ENCODE data around the gene GPHN.

GPHN gene

DNA sequence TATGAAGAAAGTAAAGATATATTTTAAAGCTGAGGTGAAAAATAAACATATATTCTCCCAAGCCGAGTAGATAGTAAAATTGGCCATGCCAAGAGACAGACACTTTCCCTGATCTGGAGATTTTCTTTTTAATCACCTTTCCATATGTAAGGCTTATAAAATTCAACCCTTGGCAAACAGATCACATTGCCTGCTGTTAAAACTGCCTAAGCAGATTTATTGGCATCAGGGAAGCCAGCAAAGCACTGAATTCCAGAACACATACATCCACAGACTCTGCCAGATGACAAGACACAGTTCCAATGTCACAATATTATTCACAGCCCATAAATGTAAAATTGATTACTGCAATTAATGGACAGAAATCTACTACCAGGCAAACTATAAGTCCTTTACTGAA, 603.1 kb downstream of the GPHN start:
- H3K4me3 Mint-ChIP-seq, result no peak overlapping the region
- DNase-seq (no peak), ATAC-seq (no peak)
- H3K9me3 Mint-ChIP-seq, result peaks cover 5 to 7% of the 10 kb centered on the region in 2 donors
- H3K27me3 Mint-ChIP-seq, result no peaks in the 10 kb centered on the region
- H3K4me1 Mint-ChIP-seq, result no peaks in the 10 kb centered on the region
- H3K27ac Mint-ChIP-seq, result peak overlapping the region in 1 of 2 donors; percentile 76

DNA sequence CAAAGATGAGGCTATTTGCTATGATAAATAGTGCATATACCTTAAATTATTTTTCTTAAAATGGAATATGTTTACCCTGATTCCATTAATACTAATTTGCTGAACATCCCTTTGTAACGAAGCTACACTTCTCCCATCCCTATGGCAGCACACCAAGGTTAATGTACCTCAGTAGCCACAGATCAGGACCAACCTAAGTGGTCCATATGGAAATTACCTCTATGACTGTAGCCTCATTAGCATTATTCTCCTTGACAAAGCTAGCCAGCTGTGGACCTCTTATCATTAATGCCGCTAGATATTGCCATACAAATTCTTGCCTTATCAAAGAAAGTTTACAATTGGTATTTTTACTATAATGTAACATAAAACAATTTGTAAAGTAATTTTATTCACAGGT, 604.4 kb downstream of the GPHN start:
- Mint-ChIP-seq H3K4me3 (no peak overlapping the region), H3K27me3 (no peaks in the 10 kb centered on the region), H3K4me1 (no peaks in the 10 kb centered on the region), H3K9me3 (no peaks in the 10 kb centered on the region), H3K27ac (no peak overlapping the region)
- DNase-seq (no peak), ATAC-seq (no peak)

GRCh38 chr14:67127174-67127573, 619.2 kb downstream of the GPHN start:
- Mint-ChIP-seq H3K27me3 (no peaks in the 10 kb centered on the region), H3K27ac (no peak overlapping the region), H3K4me1 (no peaks in the 10 kb centered on the region), H3K9me3 (no peaks in the 10 kb centered on the region), H3K4me3 (no peak overlapping the region)
- ATAC-seq (no peak), DNase-seq (no peak)

GRCh38 chr14:67129768-67130167, 621.8 kb downstream of the GPHN start:
- no peak overlapping the region for H3K27ac Mint-ChIP-seq
- H3K9me3 Mint-ChIP-seq, result no peaks in the 10 kb centered on the region
- DNase-seq (no peak), ATAC-seq (no peak)
- H3K27me3 Mint-ChIP-seq, result no peaks in the 10 kb centered on the region
- no peak overlapping the region for H3K4me3 Mint-ChIP-seq
- H3K4me1 Mint-ChIP-seq, result peaks cover 14% of the 10 kb centered on the region

DNA sequence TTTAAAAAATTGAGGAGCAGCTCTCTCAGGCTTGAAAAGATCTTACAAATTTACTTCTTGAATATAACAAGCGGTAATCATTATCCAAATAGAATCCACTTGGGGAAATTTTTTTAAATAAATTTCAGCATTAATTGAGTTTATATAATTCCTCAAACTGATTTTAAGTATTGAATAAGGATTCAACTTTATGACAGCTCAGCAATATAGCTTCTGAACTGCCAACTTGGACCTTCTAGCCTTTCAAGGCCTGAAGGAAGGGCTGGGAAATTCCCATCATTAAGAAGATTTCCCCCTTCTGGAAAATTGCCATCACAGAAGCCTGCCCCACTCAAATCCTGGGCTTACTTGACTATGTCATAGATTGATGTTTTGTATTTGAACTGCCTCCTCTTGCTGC, 623.7 kb downstream of the GPHN start:
- no peaks in the 10 kb centered on the region for H3K9me3 Mint-ChIP-seq
- no peak for DNase-seq
- H3K27ac Mint-ChIP-seq, result no peak overlapping the region
- no peaks in the 10 kb centered on the region for H3K27me3 Mint-ChIP-seq
- peaks cover 19% of the 10 kb centered on the region for H3K4me1 Mint-ChIP-seq
- H3K4me3 Mint-ChIP-seq, result no peak overlapping the region
- ATAC-seq, result no peak

DNA sequence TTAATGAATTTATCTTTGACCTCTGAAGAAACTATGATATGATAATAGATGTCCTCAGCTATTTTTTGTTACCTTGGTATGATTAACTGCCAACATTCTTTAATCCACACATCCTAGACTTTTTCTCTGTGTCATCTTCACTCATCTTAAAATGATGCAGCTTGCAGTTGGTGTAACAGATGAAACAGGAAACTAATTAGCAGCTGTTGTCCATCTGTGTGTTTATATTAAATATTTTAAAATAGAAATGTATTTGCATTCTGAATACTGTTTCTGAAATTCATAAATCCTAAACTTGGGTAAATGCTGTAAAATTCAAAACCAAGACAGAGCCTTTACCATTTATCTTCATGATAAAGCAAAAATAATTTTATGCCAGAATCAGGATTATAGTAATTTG, 625.2 kb downstream of the GPHN start:
- H3K4me3 Mint-ChIP-seq, result no peak overlapping the region
- no peak for DNase-seq
- no peak for ATAC-seq
- peaks cover 19% of the 10 kb centered on the region for H3K4me1 Mint-ChIP-seq
- no peaks in the 10 kb centered on the region for H3K9me3 Mint-ChIP-seq
- H3K27ac Mint-ChIP-seq, result no peak overlapping the region
- H3K27me3 Mint-ChIP-seq, result no peaks in the 10 kb centered on the region

DNA sequence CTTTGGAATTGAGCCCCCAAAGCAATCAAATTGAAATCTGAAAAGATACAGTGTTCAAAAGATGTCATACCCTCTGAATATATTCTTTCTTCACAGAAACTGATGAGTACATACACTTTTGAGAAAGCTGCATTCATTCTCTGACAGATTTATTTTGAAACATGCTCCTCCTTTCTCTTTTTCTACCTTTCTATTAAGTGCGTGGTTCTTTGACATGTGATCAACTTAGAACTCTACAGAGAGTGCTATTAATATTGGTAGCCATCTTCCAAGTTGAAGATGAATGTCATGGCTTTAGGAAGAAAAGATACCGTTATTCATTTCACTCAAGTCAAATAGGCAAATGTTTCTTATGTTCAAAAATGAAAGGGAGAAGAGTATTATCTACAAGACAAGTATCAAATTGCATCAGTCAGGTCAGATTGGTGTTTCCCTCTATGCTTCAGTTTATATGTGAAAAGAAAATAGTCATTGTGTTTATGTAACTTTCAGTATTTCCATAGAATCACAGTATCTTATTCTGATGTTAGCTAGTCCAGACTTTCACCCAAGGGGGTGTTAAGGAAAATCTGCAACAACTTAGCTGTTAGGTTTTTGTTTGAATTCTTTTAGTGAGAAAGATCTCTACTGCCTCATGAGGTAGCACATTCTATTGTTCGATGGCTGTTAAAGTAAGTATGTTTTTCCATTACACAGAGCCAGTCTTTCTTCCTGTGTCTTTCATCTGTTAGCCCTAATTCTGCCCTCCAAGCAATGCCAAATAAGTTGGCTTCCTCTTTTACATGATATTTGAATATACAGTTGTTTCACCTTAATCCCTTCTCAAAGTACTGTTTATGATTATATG, 625.9 kb downstream of the GPHN start:
- ATAC-seq (peak; percentile 66), DNase-seq (no peak)
- H3K9me3 Mint-ChIP-seq, result no peaks in the 10 kb centered on the region
- H3K27ac Mint-ChIP-seq, result peak overlapping the region in 1 of 2 donors; percentile 94
- H3K4me3 Mint-ChIP-seq, result peak overlapping the region in 1 of 2 donors; percentile 30
- peaks cover 19% of the 10 kb centered on the region for H3K4me1 Mint-ChIP-seq
- H3K27me3 Mint-ChIP-seq, result no peaks in the 10 kb centered on the region

DNA sequence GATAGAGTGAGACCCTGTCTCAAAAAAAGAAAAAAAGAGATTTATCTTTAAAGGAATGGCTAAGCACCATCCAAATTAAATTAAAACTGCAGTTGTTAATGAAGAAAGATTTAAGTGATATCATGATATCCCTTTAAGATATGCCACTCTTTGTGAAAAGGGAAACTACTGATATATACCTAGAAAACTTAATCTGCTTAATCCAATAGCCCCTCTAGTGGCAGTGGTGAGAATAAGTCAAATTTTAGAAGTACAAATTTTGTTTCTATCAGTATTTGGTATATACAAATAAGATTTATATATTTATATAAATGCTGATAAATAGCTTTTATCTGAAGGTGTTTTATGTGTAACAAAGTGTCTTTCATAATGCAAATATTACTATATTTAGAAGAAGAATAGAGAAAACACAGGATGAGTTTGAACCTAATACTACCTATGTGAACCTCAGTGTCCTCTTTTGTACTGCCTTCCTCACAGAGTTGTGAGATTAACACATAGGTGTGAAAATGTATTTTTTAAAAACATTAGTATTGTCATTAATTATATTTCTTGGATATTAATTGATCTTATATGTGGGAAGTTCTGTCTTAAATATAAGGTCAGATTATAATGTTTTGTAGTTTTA, 629.9 kb downstream of the GPHN start:
- no peak for DNase-seq
- no peak overlapping the region for H3K4me3 Mint-ChIP-seq
- no peaks in the 10 kb centered on the region for H3K27me3 Mint-ChIP-seq
- H3K27ac Mint-ChIP-seq, result no peak overlapping the region
- H3K9me3 Mint-ChIP-seq, result no peaks in the 10 kb centered on the region
- ATAC-seq, result no peak
- H3K4me1 Mint-ChIP-seq, result peaks cover 19% of the 10 kb centered on the region

DNA sequence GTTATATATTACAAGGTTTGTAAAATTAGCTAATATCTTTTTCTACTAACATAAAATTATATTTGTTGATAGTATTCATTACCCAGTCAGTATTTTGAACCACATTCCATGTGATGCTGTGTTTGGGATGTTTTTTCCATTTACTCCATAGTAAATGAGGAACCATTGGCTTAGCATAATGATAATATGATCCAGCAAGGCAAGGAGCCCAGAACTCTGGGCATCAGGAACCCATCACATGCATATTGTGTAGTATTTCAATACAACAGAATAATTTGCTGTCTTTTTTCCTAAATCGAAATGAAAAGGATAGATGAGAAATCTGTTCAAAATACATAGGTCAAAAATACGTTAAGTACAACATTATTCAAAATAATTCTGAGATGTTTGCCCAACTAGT, 632.6 kb downstream of the GPHN start:
- ATAC-seq, result no peak
- Mint-ChIP-seq H3K4me3 (no peak overlapping the region), H3K4me1 (no peaks in the 10 kb centered on the region), H3K27ac (no peak overlapping the region), H3K27me3 (no peaks in the 10 kb centered on the region), H3K9me3 (no peaks in the 10 kb centered on the region)
- no peak for DNase-seq

DNA sequence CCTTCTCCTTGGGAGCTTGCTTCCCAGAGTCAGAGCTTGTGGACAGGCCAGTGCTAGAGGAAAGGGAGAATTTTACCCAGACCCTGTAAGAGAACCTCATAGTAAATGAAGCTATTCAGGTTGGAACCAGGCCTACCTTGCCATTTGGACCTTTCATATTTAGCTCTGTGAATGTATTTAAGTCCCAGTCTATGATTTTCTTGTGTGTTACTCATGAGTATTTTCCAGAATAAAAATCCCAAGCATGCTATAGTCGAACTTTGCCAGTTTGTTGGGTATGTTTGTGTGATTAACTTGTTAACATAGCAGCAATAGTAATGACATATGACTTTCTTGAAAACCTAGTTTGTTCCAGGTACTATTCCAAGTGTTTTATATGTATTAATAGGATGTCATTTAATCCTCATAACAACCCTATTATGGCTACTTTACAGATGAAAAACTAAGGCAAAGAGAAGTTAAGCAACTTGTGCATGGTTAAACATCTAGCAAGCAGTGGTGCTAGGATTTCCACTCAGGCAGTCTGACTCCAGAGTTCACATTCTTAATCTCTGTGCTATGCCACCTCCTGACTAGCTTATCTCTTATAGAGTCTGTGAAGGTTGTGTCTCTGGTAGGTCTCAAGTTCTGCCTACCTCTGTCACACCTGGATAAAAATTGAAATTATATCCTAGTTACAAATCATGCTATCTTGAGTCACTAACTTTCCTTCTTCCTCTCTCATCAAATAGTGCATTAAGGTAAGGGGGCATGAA, 633.4 kb downstream of the GPHN start:
- Mint-ChIP-seq H3K27ac (no peak overlapping the region), H3K4me3 (no peak overlapping the region), H3K4me1 (no peaks in the 10 kb centered on the region), H3K27me3 (no peaks in the 10 kb centered on the region), H3K9me3 (no peaks in the 10 kb centered on the region)
- DNase-seq (no peak), ATAC-seq (no peak)

DNA sequence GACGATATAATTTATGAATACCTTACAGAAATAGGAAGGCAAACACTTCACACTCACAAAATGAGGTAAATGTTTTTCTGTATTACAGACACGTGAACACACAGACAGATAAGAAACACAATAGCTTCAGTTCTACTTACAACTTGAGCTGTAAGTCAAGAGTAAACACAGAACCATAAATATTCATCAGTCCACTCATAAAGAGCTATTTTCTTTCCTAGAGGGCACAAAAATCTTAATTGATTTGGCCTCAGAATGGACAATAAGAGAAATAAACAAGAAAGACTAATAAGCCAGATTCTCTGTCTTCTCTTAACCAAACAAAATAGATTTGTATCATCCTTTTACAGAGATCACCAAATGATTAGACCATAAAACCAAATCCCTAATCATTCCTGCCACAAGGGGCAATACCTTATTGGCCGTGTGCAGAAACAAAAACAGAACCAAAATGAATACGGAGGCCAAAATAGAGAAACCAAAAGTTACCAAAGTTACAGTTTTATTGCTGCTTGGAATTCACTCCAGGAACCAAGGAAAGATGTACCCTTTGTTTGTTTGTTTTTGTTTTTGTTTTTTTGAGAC, 643.2 kb downstream of the GPHN start:
- no peak overlapping the region for H3K4me3 Mint-ChIP-seq
- H3K27ac Mint-ChIP-seq, result no peak overlapping the region
- ATAC-seq (no peak), DNase-seq (no peak)
- H3K9me3 Mint-ChIP-seq, result no peaks in the 10 kb centered on the region
- H3K27me3 Mint-ChIP-seq, result no peaks in the 10 kb centered on the region
- H3K4me1 Mint-ChIP-seq, result no peaks in the 10 kb centered on the region

DNA sequence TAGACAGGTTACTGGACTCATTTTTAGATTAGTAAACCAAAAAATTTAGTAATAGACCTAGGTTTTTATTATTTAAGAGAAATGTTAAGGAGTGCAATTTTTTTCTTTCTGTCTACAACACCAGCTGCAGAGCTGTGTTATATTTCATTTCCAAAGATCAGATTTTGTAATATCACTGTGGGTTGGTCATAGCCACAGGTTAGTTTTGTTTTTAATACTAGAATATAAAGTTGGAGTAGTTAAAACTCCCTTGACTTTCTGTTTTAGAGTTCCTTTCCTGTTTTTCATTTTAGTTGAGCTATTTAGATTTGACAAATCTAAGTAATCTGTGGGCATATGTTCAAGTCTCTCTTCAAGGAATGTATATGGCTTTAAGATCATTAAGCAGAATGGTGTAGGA, 650.6 kb downstream of the GPHN start:
- H3K4me1 Mint-ChIP-seq, result peaks cover 17% of the 10 kb centered on the region
- no peak for DNase-seq
- no peak overlapping the region for H3K27ac Mint-ChIP-seq
- no peaks in the 10 kb centered on the region for H3K27me3 Mint-ChIP-seq
- no peaks in the 10 kb centered on the region for H3K9me3 Mint-ChIP-seq
- peak; percentile 90 for ATAC-seq
- H3K4me3 Mint-ChIP-seq, result no peak overlapping the region

DNA sequence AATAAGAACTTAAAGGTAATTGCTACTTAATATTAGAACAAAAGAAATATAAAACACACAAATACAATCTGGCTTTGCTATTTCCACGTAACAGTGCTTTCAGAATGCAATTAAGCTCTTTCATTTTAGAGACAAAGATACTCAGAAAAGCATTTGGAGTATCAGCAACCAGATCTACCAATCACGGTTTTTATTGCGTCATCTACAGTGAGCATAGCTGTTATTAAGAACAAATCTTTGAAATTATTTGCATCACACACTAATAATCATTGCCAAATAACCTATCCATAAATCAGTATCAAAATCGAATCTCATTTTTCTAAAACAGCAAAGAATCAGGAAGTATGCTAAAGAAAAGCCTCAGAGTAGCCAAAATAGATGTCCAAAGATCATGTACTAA, 654.4 kb downstream of the GPHN start:
- peaks cover 16% of the 10 kb centered on the region for H3K4me1 Mint-ChIP-seq
- H3K4me3 Mint-ChIP-seq, result no peak overlapping the region
- H3K9me3 Mint-ChIP-seq, result no peaks in the 10 kb centered on the region
- DNase-seq, result no peak
- no peak for ATAC-seq
- H3K27me3 Mint-ChIP-seq, result no peaks in the 10 kb centered on the region
- H3K27ac Mint-ChIP-seq, result no peak overlapping the region

DNA sequence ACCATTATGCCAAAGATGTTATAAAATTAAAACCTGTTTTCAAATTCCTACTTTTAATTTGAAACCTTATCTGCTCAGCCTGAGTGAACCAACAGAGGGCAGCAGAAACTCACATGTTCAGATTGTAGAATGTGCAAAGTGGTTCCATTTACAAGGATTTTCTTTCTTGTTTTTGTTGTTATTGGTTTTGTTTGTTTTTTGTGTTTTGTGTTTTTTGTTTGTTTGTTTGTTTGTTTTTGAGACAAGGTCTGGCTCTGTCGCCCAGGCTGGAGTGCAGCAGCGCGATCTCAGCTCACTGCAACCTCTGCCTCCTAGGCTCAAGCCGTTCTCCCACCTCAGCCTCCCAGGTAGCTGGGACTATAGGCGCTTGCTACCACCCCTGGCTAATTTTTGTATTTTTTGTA, 658.5 kb downstream of the GPHN start:
- DNase-seq (peak; percentile 10 to 26), ATAC-seq (no peak)
- Mint-ChIP-seq H3K9me3 (peaks cover 0 to 2% of the 10 kb centered on the region in 2 donors), H3K4me3 (no peak overlapping the region), H3K4me1 (no peaks in the 10 kb centered on the region), H3K27me3 (no peaks in the 10 kb centered on the region), H3K27ac (no peak overlapping the region)

- Mint-ChIP-seq H3K27me3 (no peaks in the 10 kb centered on the region), H3K9me3 (peaks cover 9% of the 10 kb centered on the region in 2 donors), H3K4me3 (no peak overlapping the region), H3K27ac (no peak overlapping the region), H3K4me1 (no peaks in the 10 kb centered on the region)
- ATAC-seq, result no peak
- no peak for DNase-seq
These were observed 659.6 kb downstream of the GPHN start for GRCh38 chr14:67167420-67168109.

All from stimulated activated naive CD8-positive, alpha-beta T cell treated with anti-CD3 and anti-CD28 coated beads, Interleukin-15, amount 100 ng/mL, for 72 hours (primary cell).